Measurements from ENCODE around the gene SLFN14. TPM values are rescaled to one million over a fixed set of nuclear protein-coding genes. Genes with fewer than 3 reads are reported as not detected.
"Not testable (repeated sequence)": the region's sequence is repeated elsewhere in the genome, so short reads cannot be mapped to it uniquely, and the experiment has no call there.

Gene SLFN14
- total and polyA plus RNA-seq, 2 of the 4 experiments (the other 2 are of a cell fraction), result not detected

- CTCF ChIA-PET, result interaction anchor here (0.6 kb wide), 1 partner anchor 352 kb away, joined by 4 read pairs; no protein-coding TSS in a partner anchor
- dilution Hi-C loops (cut with HindIII; ENCODE audit: low sequenced_read_pairs, unreplicated experiment); H3K56ac ChIP-seq (ENCODE audit: extremely low read depth, insufficient read depth, low read length): not testable (repeated sequence)
These were observed 2.6 kb upstream of the SLFN14 start for GRCh38 chr17:35563181-35563580.

More at GRCh38 chr17:35563181-35563580, 2.6 kb upstream of the SLFN14 start:
- ATAC-seq (ENCODE audit: low read depth); H4K5ac ChIP-seq (ENCODE audit: low read depth, low read length); H2BK15ac ChIP-seq (ENCODE audit: low read depth, low read length); intact Hi-C loops (cut with micrococcal nuclease); H4K8ac ChIP-seq (ENCODE audit: low read depth in 2 of 2, low read length in 2 of 2); H2AK5ac ChIP-seq (ENCODE audit: low read depth, low read length); H2AK9ac ChIP-seq (replicated peaks; ENCODE audit: low read depth, low read length, poor library complexity); H3K18ac ChIP-seq (ENCODE audit: low read depth, low read length); H3K79me1 ChIP-seq (ENCODE audit: low read depth in 1 of 2, low read length in 2 of 2); H2BK5ac ChIP-seq (ENCODE audit: low read depth, low read length, poor library complexity, severe bottlenecking); H2BK120ac ChIP-seq (ENCODE audit: low read depth, low read length); DNase-seq; H3K14ac ChIP-seq (replicated peaks; ENCODE audit: low read depth, low read length); H3K27ac ChIP-seq (ENCODE audit: insufficient read depth, low read length); H2BK20ac ChIP-seq (ENCODE audit: low read depth, low read length); H2AFZ ChIP-seq (replicated peaks; ENCODE audit: low read length, poor library complexity); H3K4me2 ChIP-seq (ENCODE audit: low read depth, low read length); BruUV-seq (replicated peaks); H3K9ac ChIP-seq (ENCODE audit: low read depth, low read length); H3K9me3 ChIP-seq (ENCODE audit: control insufficient read depth, insufficient read depth, low read length); H3K36me3 ChIP-seq (ENCODE audit: control insufficient read depth, insufficient read depth, low read length); H3K9me1 ChIP-seq (ENCODE audit: insufficient read depth, low read length); H3K23ac ChIP-seq (ENCODE audit: low read depth, low read length); H3K27me3 ChIP-seq (ENCODE audit: control insufficient read depth, insufficient read depth, low read length); POLR2A ChIA-PET (ENCODE audit: unreplicated experiment); H3K4me3 ChIP-seq (ENCODE audit: insufficient read depth, low read depth, low read length); H4K20me1 ChIP-seq (ENCODE audit: insufficient read depth, low read length); H3K4me1 ChIP-seq (ENCODE audit: control insufficient read depth, insufficient read depth, low read length); H3K4ac ChIP-seq (ENCODE audit: low read depth, low read length); H4K91ac ChIP-seq (ENCODE audit: insufficient read depth, low read depth, low read length); in situ Hi-C loops (cut with MboI; ENCODE audit: low sequenced_read_pairs): not testable (repeated sequence)
- WGBS, 2 experiments (ENCODE audit: extremely low coverage in 2 of 2, insufficient read length in 1 of 2), result no CpG with 5 or more reads among the region's 16 CpGs

All from IMR-90 (cell line).